Endometrium (tissue), 2 donors: ENCODE results near the gene ZHX3.

ENCODE experiments used
- FAIRE-seq: peaks from 2 replicates; lab custom pipeline; 2012; peaks lifted over from hg19 to GRCh38; lab: Jason Lieb, UNC
- donor health status: control.
- donor health status: control.

The ZHX3 gene

GRCh38 chr20:41221614-41222218 is 95.8 kb downstream of the ZHX3 start:
- no peak for FAIRE-seq

- no peak for FAIRE-seq
Observed at GRCh38 chr20:41219824-41220223, 97.7 kb downstream of the ZHX3 start.

GRCh38 chr20:41218466-41218865 is 99.1 kb downstream of the ZHX3 start:
- no peak for FAIRE-seq

- FAIRE-seq, result no peak
Observed at GRCh38 chr20:41217422-41217821, 100.1 kb downstream of the ZHX3 start.

- no peak for FAIRE-seq
Observed at GRCh38 chr20:41214666-41215065, 102.9 kb downstream of the ZHX3 start.

- FAIRE-seq, result no peak
Observed at GRCh38 chr20:41214202-41214601, 103.3 kb downstream of the ZHX3 start.

GRCh38 chr20:41213150-41213820 is 104.2 kb downstream of the ZHX3 start:
- FAIRE-seq, result no peak

GRCh38 chr20:41205313-41205712 is 112.2 kb downstream of the ZHX3 start:
- FAIRE-seq, result no peak

- FAIRE-seq, result no peak
Observed at GRCh38 chr20:41204304-41205265, 112.9 kb downstream of the ZHX3 start.

- no peak for FAIRE-seq
Observed at GRCh38 chr20:41203660-41204059, 113.9 kb downstream of the ZHX3 start.

- no peak for FAIRE-seq
Observed at GRCh38 chr20:41202426-41202825, 115.1 kb downstream of the ZHX3 start.

GRCh38 chr20:41201760-41202159 is 115.8 kb downstream of the ZHX3 start:
- FAIRE-seq, result no peak

GRCh38 chr20:41200446-41201202 is 116.9 kb downstream of the ZHX3 start:
- FAIRE-seq, result no peak

GRCh38 chr20:41198443-41198842 is 119.1 kb downstream of the ZHX3 start:
- FAIRE-seq, result no peak

GRCh38 chr20:41196653-41197225 is 120.8 kb downstream of the ZHX3 start:
- FAIRE-seq, result no peak

GRCh38 chr20:41192575-41192974 is 125.0 kb downstream of the ZHX3 start:
- FAIRE-seq, result no peak

GRCh38 chr20:41191562-41192500 is 125.7 kb downstream of the ZHX3 start:
- FAIRE-seq, result no peak

GRCh38 chr20:41187668-41188067 is 129.9 kb downstream of the ZHX3 start:
- FAIRE-seq, result no peak

GRCh38 chr20:41185013-41185757 is 132.3 kb downstream of the ZHX3 start:
- FAIRE-seq, result no peak

- FAIRE-seq, result no peak
Observed at GRCh38 chr20:41183831-41184230, 133.7 kb downstream of the ZHX3 start.
